Fibroblast of skin of back (primary cell): Measurements from ENCODE around the gene STMN3.
"Not testable (repeated sequence)": the region's sequence is repeated elsewhere in the genome, so short reads cannot be mapped to it uniquely, and the experiment has no call there.

Experiments
- DNase-seq: peaks from one replicate; pipeline ENCODE4 v3.0.0-alpha.2; 2013

Gene STMN3

DNA sequence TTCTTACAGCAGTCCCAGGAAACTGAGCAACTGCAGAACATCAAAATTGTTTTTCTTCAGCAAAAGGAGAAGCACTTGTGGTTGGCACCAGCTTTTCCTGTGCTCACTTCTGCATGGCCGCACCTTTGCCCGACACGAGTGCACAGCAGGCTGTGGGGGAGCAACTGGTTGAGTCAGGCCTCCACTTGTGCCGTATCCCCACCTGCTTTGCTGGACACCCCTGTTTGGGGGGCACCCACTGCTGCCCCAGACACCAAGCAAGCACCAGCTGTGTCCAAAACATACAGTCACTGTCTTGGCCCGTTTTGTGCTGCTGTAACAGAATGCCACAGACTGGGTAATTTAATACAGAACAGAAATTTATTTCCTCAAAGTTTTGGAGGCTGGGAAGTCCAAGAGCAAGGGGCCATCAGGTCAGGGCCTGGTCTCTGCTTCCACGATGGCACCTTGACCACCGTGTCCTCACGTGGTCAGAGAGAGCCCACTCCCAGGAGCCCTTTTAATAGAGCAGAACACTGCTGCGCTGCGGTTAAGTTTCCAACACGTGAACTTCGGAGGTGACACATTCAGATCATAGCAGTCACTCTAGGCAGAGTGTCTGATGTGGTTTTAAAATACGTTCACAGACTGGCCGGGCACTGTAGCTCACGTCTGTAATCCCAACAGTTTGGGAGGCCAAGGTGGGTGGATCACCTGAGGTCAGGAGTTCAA, 17.6 kb downstream of the STMN3 start:
- no peak for DNase-seq

DNA sequence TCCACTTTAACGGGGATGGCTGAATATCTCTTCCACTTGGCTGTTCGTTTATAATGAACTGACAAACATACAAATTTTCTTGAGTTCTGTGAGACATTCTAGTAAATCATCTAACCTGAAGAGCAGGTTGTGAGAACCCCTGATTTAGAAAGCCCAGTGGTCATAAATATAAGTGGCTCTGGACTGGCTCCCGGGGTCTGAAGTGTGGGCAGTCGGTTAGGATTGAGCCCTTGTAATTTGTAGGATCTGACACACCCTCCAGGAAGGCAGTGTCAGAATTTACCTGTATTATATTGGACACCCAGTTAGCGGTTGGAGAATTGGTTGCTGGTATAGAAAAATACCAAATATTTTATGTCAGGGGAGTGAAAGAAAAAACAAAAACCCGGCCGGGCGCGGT, 19.5 kb downstream of the STMN3 start:
- DNase-seq, result no peak

DNA sequence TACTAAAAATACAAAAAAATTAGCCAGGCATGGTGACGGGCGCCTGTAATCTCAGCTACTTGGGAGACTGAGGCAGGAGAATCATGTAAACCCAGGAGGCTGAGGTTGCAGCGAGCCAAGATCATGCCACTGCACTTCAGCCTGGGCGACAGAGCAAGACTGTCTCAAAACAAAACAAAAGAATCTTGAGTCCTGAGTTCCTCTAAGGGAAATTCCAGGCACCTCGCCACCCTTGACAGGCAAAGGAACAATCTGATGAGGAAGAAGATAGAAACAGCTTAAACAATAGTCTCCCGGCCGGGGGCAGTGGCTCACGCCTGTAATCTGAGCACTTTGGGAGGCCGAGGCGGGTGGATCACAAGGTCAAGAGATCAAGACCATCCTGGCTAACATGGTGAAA, 21.8 kb downstream of the STMN3 start:
- not testable (repeated sequence) for DNase-seq

DNA sequence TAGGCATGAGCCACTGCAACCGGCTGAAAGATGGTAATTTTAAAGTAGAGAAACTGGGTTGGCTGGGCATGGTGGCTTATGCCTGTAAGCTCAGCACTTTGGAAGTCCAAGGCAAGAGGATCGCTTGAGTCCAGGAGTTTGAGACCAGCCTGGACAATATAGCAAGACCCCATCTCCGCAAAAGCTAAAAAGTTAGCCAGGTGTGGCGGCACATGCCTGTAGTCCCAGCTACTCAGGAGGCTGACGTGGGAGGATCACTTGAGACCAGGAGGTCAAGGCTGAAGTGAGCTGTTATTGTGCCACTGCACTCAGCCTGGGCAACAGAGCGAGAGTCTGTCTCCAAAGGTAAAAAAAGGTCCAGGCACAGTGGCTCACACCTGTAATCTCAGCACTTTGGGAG, 22.3 kb downstream of the STMN3 start:
- not testable (repeated sequence) for DNase-seq

DNA sequence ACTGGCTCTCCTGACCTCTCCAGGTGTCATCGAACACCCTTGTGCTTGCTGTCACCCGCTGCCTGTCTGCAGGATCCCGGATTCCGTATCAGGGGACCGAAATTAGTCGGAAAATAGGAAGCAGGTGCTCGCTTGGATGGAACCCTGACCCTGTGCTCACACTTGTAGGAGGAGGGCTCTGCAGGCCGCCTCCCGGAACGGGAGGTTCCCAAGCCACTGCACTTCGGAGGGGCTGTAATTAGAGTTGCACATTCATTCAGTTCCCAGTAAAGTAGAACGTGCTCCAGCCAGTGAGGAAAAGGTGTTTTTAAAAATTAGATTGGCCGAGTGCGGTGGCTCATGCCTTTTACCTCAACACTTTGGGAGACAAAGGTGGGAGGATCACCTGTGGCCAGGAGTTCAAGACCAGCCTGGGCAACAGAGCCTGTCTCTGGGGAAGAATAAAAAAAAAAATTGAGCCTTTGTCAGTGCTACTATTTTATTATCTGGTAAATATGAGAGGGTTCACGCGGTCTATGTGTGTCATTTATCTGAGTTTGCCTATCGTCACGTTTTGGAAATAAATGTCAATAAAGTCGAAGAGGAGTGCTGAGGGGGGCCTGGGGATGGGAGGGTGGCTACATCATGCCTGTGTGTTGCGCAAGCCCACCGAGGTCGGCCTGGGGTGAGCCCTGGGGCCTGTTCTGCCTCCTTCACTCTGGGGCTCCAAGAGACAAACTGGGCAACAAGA, 24.8 kb downstream of the STMN3 start:
- DNase-seq, result peak; percentile 72

DNA sequence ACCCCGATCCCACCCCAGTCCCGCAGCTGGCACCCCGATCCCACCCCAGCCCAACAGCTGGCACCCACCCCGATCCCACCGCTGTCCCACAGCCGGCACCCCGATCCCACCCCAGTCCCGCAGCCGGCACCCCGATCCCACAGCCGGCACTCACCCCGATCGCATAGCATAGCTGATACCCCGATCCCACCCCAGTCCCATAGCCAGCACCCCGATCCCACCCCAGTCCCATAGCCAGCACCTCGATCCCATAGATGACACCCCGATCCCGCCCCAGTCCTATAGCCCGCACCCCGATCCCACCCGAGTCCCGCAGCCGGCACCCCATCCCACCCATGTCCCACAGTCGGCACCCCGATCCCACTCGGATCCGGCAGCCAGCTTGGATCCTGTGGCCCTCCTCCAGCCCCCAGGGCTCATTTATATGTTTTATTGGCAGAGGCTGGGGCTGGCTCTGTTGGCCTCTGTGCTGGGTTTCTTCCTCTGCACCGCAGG, 25.4 kb downstream of the STMN3 start:
- DNase-seq, result no peak

DNA sequence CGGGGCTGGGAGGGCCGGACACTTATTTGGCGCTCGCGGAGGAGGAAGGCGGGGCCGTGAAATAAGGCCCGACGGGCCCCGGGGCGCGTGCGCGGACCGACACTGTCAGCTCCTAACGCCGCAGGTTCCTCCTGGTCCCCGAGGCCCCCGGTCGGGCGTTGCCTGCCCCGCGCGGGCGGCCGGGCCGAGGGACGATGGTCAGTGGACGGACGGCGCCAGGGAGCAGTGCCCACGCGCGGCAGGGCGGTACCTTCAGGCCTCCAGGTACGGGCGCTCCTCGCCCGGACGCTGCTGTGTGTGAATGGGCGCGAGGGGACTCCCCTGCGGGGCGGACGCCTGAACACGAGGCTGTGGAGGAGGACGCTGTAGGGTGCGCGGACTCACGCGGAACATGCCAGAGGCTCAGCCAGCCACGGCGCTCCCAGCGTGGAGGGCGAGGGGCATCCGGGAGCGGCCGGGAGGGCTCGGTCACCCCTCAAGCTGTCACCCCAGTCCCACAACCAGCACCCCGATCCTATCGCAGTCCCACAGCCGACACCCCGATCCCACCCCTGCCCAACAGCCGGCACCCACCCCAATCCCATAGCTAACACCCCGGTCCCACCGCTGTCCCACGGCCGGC, 26.0 kb downstream of the STMN3 start:
- DNase-seq, result peak; percentile 91

DNA sequence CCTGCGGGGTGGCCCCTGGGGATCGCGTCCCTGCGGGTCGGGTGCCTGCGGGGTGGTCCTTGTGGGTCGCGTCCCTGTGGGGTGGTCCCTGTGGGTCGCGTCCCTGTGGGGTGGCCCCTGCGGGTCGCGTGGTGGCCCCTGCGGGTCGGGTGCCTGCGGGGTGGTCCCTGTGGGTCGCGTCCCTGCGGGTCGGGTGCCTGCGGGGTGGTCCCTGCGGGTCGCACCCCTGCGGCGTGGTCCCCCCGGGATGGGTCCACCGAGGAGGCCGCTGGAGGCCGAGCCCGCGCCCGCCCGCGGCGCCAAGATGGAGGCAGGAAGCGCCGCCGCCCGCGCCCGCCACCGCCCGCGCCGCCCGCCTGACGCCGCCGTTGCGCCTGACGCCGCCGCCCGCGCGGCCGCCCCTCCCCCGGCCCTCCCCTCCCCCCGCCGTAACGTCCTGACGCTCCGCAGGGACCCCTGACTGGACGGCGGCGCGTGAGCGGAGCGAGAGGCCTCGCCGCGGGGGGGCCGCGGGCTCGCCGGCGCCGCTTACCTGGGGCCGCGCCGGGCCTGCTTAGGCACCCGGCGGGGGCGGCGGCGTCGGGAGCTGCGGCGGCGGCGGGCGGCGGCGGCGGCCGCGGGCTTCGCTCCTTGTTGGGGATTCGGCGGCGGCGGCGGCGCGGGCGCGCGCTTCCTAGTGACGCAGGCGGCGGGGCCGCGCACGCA, 26.6 kb downstream of the STMN3 start, which contains the start of gene GMEB2:
TSS of gene GMEB2 (minus strand) at position 678 of the 705 bp plus-strand sequence. CDS start 7,704 bp downstream, outside the sequence.
- peak; percentile 73 for DNase-seq

DNA sequence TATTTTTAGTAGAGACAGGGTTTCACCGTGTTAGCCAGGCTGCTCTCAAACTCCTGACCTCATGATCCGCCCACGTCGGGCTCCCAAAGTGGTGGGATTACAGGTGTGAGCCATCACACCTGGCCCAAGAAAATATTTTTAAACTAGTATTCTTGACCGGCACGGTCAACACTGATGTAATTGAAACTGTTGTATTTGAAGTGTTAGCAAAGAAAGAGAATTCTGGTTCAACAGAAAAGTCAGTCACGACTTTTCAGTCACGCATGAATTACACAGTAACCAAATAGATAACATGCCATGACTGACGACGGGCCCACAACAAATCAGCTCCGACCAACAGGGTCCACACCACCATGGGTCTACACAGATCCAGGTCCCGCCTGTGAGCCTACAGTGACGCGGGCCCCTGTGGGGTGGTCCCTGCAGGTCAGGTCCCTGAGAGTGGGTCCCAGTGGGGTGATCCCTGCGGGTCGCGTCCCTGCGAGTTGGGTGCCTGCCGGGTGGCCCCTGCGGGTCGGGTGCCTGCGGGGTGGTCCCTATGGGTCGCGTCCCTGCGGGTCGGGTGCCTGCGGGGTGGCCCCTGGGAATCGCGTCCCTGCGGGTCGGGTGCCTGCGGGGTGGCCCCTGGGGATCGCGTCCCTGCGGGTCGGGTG, 27.3 kb downstream of the STMN3 start:
- DNase-seq, result peak; percentile 12

DNA sequence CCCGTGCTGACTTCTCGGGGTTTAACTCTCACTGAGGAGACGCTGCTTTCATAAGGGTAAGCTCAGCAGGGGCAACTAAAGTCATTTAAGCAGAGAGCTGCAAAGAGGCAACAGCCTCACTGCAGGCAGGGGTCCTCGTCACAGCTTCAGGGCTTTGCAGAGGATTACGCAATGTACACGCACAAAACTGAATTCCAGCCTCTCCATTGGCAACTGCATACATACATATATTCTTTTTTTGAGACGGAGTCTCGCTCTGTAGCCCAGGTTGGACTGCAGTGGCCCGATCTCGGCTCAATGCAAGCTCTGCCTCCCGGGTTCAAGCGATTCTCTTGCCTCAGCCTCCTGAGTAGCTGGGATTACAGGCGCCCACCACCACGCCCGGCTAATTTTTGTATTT, 28.7 kb downstream of the STMN3 start:
- DNase-seq, result peak; percentile 13

DNA sequence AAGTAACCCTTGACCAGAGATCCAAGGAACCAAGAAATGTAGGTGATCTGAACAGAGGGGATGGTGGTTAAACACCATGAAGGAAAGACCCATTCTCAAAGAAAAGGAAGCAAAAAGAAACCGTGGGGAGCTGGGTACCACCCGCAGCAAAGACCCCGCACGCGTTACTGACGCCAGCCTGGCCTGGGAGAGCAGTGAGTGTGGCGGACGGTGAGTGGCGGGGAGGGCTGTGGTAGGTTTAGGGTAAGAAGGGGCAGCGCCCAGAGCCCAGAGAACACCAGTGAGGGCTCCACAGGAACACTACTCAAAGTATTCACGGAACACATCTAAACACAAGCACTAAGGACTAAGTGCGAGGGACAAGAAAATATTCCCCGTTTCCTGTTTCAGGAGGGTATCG, 30.5 kb downstream of the STMN3 start:
- DNase-seq, result no peak

DNA sequence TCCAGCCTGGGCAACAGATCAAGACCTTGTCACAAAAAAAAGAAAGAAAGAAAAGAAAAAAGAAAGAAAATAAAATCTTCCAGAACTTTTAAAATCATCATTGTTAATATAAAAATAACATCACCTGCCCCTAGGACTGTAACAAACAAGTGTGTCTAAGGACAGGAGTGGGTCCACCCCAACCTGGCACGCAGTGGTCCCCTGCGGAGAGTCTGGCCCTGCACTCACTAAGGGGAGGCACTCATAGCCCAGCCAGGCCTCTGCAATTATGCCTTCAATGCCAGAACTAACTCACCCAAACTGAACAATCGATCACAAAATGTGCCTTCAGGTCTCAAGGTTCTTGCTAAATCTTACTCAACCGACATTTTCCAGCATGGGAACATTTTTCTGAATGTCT, 31.1 kb downstream of the STMN3 start:
- DNase-seq, result no peak

DNA sequence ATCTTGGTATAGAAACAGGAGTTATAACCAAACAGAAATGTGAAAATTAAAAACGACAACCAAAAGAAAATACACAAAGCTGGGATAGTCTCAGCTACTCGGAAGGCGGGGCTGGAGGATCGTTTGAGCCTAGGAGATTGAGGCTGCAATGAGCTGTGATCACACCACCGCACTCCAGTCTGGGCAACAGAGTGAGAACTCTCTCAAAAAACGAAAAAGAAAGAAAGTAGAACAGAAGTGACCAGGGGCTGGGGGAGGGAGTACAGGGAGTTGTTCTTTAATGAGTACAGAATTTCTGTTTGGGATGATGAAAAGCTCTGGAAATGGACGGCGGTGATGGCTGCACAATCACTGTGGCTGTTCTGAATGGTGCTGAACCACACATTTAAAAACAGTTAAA, 32.2 kb downstream of the STMN3 start:
- no peak for DNase-seq

DNA sequence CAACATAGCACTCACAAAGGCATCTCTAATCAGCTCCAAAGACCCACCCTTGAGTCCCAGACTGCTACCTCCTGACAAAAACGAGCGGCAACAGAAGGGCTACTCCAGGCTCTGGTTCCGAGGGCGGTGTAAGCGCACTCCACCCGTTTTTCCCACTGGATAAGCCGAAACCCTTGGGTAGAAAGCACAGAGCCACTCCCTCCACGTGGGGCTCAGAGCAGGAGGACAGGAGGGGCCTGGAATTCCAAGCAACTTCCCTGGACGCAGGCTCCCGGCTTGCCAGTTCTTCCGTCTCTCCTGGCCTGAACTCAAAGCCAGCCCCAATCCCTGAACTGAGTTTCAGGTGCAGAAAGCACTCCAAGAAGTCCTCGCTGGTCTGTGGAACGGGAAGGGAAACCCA, 33.7 kb downstream of the STMN3 start:
- DNase-seq, result no peak

DNA sequence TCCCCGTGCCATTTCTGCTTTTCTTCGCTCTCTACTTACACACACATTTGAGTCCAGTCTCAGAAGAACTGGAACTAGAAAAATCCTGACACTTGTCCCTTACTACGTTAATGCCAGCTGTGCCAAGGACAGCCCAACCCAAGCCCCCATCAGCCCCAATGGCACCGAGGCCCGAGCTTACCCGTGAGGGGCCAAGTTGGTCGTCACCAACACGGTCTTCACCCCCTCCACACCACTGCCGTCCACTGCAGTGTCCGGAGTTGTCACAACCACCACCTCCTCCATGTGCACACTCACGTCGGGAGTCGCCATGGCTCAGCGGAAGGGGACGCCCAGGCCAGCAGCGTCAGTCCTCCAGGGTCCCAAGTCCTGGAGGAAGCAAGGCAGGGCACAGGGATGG, 34.1 kb downstream of the STMN3 start:
- DNase-seq, result no peak

DNA sequence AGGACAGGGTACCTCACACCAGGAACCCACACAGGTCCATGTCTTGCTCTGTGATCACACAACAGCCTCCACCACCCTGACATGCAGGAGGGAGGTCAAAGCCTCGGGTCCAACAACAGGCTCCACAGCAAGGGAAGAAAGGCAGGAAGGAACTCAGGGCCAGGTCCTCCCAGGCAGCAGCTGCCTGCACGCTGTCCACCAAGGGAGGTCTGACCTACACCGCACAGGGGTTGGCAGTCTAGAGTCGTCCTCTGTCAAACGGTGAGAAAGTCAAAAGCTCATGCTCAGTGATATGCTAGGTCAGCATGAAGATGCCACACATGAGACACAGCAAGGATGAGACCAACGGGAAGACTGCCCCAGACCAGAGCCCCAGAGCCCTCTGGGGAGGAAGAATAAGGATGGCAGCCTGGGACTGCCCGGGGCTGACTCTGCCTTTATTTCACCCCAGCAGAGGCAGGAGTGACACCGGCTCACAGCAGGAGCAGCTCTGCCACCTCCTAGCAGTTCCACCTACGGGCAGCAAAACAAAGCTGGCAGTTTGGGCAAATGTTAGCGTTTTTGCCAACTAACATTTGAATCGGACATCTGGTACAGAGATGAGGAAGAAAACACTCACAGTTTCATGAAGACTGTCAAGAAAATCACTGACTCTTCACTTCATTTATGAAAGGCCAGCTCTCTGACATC, 34.8 kb downstream of the STMN3 start:
- DNase-seq, result no peak

DNA sequence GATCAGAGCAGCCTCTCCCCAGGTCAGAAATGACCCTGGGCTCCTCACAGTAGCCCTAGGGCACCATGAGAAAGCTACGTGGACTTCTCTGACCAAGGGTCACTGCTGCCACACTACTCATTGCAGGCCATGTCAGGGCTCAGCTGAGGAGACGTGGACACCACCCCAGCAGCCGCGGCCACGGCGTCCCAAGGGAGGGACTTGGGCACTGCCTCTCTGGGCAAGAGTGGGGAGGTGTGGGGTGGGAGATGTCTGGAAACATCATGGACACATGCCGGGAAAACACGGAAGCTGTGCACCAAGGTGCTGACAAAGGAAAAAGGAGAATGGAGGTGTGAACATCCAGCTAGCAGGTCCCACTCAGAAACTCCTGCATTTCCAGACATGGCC, 35.4 kb downstream of the STMN3 start:
- DNase-seq, result no peak

DNA sequence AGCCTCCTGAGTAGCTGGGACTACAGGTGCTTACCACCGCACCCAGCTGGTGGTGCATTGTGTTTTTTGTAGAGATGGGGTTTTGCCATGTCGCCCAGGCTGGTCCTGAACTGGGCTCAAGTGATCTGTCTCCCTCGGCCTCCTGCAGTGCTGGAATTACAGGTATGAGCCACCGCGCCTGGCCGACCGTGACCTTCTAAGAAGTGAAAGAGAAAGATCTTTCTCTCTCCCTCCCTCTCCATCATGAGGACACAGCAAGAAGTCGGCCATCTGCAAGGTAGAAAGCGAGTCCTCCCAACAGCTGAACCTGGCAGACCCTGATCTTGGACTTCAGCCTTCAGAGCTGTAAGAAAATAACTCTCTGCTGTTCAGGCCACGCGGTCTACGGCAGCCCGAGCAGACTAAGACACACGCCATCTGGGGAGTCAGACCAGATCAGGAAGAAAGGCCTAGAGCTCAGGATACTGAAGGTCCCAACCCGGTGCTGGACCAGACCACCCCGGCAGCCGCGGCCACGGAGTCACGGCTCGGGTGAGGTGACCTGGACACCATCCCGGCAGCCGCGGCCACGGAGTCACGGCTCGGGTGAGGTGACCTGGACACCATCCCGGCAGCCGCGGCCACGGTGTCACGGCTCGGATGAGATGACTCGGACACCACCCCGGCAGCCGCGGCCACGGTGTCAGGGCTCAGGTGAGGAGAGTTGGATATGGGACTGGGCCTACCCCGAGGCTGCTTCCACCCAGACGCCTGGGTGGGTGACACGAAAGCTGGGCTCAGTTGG, 35.9 kb downstream of the STMN3 start:
- no peak for DNase-seq

DNA sequence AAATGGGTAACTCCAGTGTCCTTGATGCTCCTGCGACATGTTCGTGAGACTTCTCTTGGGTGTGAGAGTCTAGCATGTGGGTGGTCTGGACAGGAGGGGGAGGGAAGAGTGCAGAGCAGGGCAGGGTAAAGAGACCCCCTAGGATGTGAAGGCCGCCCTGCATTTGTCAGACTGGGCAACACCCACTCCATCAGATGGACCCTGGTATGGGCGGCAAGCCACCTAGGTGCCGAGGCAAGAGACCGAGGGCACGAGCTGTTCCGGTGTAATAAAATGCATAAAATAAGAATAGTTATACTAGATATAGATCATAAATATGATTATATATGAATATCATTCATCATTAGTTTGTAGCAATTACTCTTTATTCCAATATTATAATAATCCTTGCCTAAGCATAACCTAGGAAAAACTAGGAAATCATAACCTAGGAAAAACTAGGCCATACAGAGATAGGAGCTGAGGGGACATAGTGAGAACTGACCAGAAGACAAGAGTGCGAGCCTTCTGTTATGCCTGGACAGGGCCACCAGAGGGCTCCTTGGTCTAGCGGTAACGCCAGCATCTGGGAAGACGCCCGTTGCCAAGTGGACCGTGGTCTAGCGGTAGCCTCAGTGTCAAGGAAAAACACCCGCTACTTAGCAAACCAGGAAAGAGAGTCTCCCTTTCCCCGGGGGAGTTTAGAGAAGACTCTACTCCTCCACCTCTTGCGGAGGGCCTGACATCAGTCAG, 39.2 kb downstream of the STMN3 start:
- DNase-seq, result not testable (repeated sequence)

DNA sequence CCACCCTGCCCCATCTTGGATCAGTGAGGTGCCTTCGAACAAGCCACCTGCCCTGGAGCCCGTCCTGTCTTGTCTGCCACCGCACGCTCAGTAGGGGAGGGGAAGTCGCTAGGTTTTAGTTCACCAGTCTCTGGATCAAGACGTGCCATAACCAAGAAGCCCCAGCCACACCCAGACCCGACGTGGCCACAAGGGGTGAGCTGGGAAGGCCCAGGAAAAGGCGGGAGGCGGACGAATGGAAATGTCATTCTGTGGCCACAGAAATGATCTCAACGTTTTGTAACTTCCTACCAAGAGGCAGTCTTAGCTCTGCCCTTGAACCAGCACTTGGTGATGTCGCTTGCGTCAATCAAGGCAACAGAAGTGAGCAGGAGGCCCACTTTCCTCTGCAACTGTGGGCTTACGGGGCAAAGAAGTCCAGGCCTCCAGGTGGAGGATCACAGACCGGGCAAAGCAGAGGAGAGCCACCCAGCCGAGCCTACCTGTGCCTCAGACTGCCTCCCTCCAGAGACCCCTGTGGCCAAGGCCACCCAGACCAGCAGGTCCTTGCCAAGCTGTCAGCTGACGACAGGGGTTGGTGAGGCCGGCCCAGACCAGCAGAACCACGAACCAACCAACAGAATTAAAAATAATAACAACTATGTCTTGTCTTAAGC, 40.8 kb downstream of the STMN3 start:
- no peak for DNase-seq
